HG02884 (cell line): ENCODE data around the gene DOK6.

ENCODE experiments used
- ATAC-seq: cut with Tn5 transposase; IDR thresholded peaks from one replicate; pipeline ENCODE4 v1.9.1; 2021; ENCODE audit warnings: mild to moderate bottlenecking, moderate library complexity; ENCODE audit not compliant: unreplicated experiment

Gene DOK6

DNA sequence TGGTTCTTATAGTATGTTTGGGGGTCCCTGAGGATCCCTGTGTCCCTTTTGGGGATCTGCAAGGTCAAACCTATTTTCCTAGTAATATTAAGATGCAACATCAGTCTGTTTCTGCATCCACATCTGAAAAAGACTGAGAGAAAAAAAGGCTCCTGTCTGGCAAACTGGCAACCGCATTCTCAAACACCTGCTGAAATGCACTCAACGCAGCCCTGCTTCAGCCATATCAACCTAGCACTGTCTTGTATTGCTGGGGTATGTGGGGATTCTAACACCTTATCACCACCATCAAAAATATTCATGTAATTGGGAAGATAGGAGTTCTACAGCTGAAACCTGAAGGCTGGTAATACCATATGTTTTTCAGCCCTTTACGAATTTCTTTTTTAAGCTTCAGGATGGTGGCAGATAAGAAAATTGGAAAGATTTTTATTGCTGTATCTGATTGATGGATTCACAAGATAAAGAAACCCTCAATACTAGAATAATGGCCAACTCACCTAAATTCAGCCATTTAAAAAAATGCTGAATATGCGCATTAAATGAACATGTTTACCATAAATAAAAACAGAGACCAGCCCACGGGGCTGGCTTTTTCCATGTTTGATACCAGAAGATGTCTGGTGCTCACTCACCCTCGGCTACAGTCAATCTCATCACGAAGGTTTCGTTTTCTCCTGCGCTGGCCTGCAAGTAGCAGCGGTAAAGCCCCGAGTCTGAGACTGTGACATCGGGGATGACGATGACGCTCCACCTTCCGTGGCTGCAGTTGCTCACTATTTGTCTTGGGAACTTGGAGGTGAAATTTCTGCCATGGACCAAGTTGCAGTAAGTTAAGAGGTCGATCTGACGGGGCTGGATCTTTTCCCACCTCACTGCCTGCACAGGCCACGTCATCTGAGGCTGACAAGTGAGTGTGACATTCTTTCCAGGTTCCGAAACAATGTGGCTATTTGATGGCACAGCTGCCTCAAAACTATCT lies 494.7 kb downstream of the DOK6 start:
- no peak for ATAC-seq

DNA sequence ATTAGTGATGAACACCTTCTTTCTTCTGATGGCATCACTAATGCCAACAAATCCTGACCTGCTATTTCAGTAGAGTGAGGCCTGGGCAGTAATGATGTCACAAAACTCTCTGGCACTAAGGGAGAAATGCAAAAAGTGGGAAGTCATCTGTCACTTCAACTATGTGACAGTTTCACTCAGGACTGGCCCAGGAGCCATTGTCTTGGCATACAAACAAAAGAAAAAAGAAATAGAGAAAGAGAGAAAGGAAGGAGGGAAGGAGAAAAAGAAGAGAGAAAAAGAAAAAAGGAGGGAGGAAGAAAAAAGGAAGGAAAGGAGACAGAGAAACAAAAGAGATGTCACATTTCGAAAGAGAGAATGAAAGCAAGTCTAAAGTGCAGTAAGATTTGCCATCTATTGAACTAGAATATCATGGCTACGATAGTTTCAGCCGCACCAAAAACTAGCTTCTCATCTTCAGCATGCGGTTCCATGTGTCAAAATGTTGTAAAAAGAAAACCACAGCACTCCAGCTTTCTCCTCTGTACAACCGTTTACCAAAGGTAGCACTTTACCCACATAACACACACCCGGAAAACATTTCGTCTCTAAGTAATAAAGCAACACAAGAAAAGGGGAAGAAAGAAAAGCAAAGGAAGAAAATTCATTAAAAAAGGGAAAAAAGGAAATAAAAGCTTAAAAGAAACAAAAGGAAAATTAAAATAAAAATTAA lies 496.9 kb downstream of the DOK6 start:
- ATAC-seq: peak; percentile 44

- ATAC-seq: peak; percentile 38
Observed at GRCh38 chr18:69898241-69898861, 497.7 kb downstream of the DOK6 start.
